ENCODE measurements around the gene LHX2.
"Not testable (repeated sequence)": the region's sequence is repeated elsewhere in the genome, so short reads cannot be mapped to it uniquely, and the experiment has no call there.

LHX2 gene, protein sequence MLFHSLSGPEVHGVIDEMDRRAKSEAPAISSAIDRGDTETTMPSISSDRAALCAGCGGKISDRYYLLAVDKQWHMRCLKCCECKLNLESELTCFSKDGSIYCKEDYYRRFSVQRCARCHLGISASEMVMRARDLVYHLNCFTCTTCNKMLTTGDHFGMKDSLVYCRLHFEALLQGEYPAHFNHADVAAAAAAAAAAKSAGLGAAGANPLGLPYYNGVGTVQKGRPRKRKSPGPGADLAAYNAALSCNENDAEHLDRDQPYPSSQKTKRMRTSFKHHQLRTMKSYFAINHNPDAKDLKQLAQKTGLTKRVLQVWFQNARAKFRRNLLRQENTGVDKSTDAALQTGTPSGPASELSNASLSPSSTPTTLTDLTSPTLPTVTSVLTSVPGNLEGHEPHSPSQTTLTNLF

GRCh38 chr9:124011460-124012301, at the start of gene LHX2:
Gene LHX2, plus strand, starts transcription at chr9:124011768. Its CDS starts 581 bp downstream, at chr9:124012349.
- no peak for DNase-seq (ENCODE audit: low read depth, low spot score)

DNA sequence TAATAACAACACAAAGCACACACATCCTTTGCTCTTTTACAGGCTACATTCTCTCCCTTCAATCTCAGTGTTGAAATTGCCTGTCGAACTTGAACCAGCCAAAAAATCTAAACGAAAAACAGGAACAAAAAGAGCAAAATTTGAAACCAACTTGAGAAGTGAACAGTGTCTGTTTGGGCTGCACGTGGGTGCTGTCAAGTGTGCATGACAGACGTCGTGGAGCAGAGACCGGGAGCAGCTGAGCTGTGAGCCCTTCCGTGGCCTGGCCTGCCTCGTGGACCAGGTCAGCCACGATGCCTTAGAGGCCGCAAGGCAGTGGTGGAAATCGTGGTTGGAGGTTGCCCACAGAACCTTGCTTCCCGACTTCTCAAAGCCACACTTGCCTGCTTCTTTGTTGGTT, 46.8 kb upstream of the LHX2 start:
- no peak for DNase-seq (ENCODE audit: low read depth, low spot score)

- no peak for DNase-seq (ENCODE audit: low read depth, low spot score)
Measured at GRCh38 chr9:123965801-123966686, 45.5 kb upstream of the LHX2 start.

DNA sequence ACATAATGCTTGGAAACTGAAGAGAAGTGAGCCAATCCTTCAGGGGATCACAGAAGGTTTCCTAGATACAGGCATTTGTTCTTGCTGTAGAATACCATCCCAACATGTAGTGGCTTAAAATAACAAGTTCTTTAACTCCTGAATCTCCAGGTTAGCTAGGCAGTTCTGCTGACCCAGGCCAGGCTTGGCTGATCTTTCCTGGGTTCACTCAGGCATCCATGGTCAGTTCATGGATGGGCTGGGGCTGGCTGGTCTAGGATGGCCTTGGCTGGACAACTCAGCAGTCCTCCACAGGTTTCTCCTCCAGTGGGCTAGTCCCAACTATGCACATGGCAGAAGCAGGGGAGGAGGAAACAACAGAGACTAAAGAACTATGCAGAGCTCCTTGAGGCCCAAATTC, 44.2 kb upstream of the LHX2 start:
- no peak for DNase-seq (ENCODE audit: low read depth, low spot score)

DNA sequence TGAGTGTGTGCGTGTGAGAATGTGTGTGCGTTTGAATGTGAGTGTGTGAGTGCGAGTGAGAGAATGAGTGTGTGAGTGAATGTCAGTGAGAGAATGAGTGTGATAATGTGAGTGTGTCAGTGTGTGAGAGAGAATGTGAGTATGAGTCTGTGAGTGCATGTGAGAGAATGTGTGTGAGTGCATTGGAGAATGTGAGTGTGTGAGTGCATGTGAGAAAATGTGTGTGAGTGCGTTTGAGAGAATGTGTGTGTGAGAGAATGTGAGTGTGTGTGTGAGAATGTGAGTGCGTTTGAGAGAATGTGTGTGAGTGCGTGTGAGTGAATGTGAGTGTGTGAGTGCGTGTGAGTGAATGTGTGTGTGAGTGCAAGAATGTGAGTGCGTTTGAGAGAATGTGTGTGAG, 39.0 kb upstream of the LHX2 start:
- DNase-seq (ENCODE audit: low read depth, low spot score): no peak

DNA sequence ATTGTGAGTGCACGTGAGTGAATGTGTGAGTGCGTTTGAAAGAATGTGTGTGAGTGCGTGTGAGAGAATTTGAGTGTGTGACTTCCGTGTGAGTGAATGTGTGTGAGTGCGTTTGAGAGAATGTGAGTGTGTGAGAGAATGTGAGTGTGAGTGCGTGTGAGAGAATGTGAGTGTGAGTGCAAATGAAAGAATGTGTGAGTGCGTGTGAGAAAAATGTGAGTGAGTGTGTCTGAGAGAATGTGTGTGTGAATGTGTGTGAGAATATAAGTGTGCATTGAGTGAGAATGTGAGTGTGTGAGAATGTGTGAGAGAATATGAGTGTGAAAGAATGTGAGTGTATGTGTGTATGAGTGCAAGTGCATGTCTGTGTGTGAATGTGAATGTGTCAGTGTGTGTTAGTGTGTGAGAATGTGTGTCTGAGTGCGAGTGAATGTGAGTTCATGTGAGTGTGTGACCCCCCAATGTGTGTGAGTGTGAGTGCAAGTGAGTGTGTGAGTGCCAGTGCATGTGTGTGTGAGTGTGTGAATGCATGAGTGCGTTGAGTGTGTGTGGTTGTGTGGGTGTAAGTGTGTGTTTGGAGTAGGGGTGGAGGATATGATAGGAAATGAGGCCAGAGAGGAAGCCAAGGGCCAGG, 37.9 kb upstream of the LHX2 start:
- DNase-seq (ENCODE audit: low read depth, low spot score): no peak

DNA sequence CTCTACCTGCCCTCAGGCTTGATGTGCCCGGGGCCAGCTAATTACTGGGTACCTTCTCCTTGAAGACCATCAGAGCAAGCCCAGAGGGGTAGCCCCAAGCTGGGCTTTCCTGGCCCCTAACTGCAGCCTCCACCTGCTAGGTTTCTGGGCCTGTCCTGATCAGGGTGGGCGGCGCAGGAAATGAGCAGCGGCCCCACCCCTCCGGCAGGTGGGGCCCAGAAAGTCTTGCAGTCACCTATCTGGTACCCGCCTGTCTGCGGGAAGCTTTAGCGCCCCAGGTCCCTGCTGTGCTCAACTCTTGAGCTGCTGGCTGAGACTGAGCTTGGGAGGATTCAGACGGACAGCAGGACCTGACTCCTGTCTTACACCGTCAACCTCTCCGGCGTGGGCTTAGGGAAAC, 37.1 kb upstream of the LHX2 start:
- DNase-seq (ENCODE audit: low read depth, low spot score): no peak

DNA sequence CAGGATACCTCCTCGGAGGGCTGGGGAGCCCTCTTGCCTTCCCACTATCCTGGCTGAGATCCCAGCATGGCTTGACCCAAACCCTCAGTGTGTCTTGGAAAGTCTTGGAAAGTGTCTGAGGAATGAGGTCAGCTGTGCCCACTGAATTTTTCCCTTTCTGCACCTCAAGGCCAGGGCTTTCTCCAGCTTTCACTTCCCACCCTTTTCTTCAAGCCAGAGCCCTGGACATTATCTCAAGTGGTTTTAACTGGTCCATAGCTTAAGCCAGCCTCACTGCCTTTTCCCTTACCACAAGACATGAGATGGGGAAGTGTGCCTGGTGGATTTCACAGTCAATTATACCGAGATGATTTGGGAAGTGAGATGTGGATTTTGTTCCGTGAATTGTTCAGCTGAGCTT, 35.7 kb upstream of the LHX2 start:
- DNase-seq (ENCODE audit: low read depth, low spot score): no peak

GRCh38 chr9:123976579-123976978, 35.0 kb upstream of the LHX2 start:
- not testable (repeated sequence) for DNase-seq (ENCODE audit: low read depth, low spot score)

- no peak for DNase-seq (ENCODE audit: low read depth, low spot score)
Measured at GRCh38 chr9:123978981-123979380, 32.6 kb upstream of the LHX2 start.

DNA sequence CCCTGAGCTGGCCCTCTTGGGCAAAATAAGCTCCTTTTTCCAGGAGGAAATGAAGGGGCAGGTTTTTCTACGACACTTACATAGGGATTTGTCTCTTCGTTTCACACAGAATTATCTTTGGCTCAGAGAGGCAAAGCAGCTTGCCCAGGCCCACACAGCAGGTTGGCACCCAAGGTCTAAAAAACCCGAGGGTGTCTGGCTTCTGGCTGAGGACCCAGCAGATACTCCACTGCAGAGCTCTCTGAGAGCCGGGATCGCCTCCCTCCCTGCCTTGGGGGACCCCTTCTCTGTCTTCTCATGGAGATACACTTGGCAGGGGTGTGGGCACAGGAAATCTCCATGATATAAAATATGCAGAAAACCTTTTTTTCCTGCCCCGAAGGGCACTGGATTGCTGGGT, 29.0 kb upstream of the LHX2 start:
- no peak for DNase-seq (ENCODE audit: low read depth, low spot score)

GRCh38 chr9:123983047-123983446, 28.5 kb upstream of the LHX2 start:
- no peak for DNase-seq (ENCODE audit: low read depth, low spot score)

GRCh38 chr9:123984802-123985201, 26.8 kb upstream of the LHX2 start:
- DNase-seq (ENCODE audit: low read depth, low spot score): no peak

- no peak for DNase-seq (ENCODE audit: low read depth, low spot score)
Measured at GRCh38 chr9:123985869-123986268, 25.7 kb upstream of the LHX2 start.

DNA sequence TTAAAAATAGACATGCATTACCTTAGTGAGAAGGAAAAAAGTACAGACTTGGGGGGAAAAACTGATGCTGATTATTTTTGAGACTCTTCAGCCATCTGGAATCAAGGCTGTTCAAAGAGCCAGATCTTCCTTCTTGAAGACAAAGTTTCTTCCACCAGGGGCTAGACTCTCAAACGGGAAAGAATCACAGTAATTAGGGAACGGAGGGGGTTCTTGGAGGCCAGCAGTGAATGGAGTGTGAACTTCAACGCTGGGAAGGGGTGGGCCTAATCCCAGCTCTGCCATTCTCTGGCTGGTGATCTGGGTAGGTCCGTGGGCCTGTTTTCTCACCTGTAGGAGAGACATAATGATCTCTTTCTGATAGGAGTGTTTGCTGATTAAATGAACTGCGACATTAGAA, 21.1 kb upstream of the LHX2 start:
- no peak for DNase-seq (ENCODE audit: low read depth, low spot score)

- DNase-seq (ENCODE audit: low read depth, low spot score): not testable (repeated sequence)
Measured at GRCh38 chr9:123992679-123993078, 18.9 kb upstream of the LHX2 start.

GRCh38 chr9:123996731-123997421, 14.7 kb upstream of the LHX2 start:
- DNase-seq (ENCODE audit: low read depth, low spot score): no peak

DNA sequence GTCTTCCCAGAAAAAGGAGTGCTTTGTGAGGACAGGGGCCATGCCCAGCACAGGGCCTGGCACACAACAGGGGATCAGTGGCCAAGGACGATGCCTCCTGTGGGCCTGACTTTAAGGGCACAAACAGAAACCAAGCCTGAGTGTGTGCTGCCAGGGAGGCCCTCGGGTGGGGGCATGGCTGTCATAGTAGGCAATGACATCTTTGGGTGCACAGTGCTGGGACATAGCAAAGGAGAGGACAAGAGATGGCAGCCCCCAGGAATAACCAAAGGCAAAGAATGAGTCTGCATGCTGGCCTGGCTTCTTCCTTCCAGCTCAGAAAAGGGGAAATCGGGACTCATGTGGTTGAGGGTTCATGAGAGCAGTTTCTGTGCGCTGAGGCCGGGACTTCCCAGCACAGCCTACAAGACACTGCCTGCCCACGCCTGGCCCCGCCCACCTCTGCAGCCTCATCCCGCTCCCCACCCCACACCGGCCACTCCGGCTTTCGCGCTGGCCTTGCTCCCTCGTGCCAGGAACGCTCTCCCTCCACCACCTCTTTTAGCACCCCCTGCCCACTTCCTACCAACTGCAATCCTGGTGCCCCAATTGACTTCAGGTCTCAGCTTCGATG, 13.8 kb upstream of the LHX2 start:
- no peak for DNase-seq (ENCODE audit: low read depth, low spot score)

GRCh38 chr9:123998278-123998925, 13.2 kb upstream of the LHX2 start:
- DNase-seq (ENCODE audit: low read depth, low spot score): no peak

Data from activated naive CD8-positive, alpha-beta T cell treated with anti-CD3 and anti-CD28 coated beads, Interleukin-2, amount 50 U/mL, for 16 hours (primary cell).